Measurements from ENCODE around the gene P2RY2. TPM values are rescaled to one million over a fixed set of nuclear protein-coding genes. Genes with fewer than 3 reads are reported as not detected.

The P2RY2 gene
- total RNA-seq, 1 experiment from 2014 or later: 0.26 TPM

DNA sequence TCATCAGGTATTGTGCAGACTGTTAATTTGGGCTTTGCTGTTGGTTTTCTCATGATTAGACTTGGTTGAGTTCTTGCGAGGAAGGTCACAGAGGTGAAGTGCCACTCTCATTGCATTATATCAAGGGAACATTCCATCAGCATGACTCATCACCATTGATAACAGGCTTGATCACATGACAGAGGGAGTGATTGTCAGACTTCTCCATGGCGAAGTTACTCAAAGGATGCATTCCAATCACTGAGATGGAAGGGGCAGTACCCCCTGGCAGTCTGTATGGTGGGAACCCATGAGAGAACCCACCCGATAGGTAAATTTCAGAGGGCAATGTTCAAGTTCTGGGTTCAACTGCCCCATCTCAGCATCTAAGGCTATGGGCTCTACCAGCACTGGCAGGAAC lies 19.4 kb upstream of the P2RY2 start:
- peak; percentile 33 for DNase-seq
- no peak for TF ChIP-seq CTCF (conservative IDR thresholded peaks at IDR 0.05)
- peak overlapping the region in 2 of 3 experiments; percentile 41 to 68; a peak in 4 of 7 replicates for H3K27ac Mint-ChIP-seq
- Histone ChIP-seq H2BK12ac (ENCODE audit: insufficient read length, low read depth, low read length) (no peak overlapping the region), H2AK5ac (ENCODE audit: insufficient read length, low read length) (no peak overlapping the region), H3K23me2 (ENCODE audit: insufficient read length, low read depth, low read length, poor library complexity, severe bottlenecking) (no peaks in the 10 kb centered on the region), H3K56ac (ENCODE audit: insufficient read length, low read depth, low read length) (no peak overlapping the region), H3K27me3 (ENCODE audit: insufficient read depth, low read length) (no peaks in the 10 kb centered on the region), H3K79me1 (ENCODE audit: insufficient read depth, low read depth, low read length, poor library complexity, severe bottlenecking) (no peaks in the 10 kb centered on the region), H2AFZ (ENCODE audit: low read length) (no peak overlapping the region), H2BK5ac (ENCODE audit: insufficient read length, low read length) (no peak overlapping the region), H3K4me2 (ENCODE audit: insufficient read depth, insufficient read length, low read length) (no peak overlapping the region), H2BK15ac (ENCODE audit: low read depth, low read length) (no peak overlapping the region), H3K4me1 (ENCODE audit: insufficient read depth, low read length) (peaks cover 12% of the 10 kb centered on the region; the same call in 1 of the 2 replicates), H4K5ac (ENCODE audit: insufficient read length, low read depth, low read length) (no peak overlapping the region), H2BK120ac (ENCODE audit: low read depth, low read length, poor library complexity, severe bottlenecking) (no peak overlapping the region), H2BK20ac (ENCODE audit: low read depth, low read length, poor library complexity, severe bottlenecking) (no peak overlapping the region), H3K23ac (ENCODE audit: insufficient read length, low read depth, low read length) (no peak overlapping the region), H3K14ac (ENCODE audit: insufficient read depth, low read length) (no peak overlapping the region), H3K79me2 (ENCODE audit: insufficient read depth, low read length) (no peaks in the 10 kb centered on the region), H3K27ac (ENCODE audit: insufficient read length, low read depth, low read length) (no peak overlapping the region), H3K9ac (ENCODE audit: extremely low read depth, insufficient read length, low read length) (no peak overlapping the region), H4K20me1 (ENCODE audit: control insufficient read depth, insufficient read depth, insufficient read length) (no peaks in the 10 kb centered on the region), H3K9me3 (ENCODE audit: control insufficient read depth, low read depth, low read length) (no peaks in the 10 kb centered on the region), H3T11ph (ENCODE audit: low read length) (no peak overlapping the region), H4K8ac (replicated peaks; ENCODE audit: insufficient read length, low read depth, low read length) (no peak overlapping the region), H3K18ac (ENCODE audit: insufficient read length, low read depth, low read length) (no peak overlapping the region), H4K91ac (ENCODE audit: insufficient read length, low read depth, low read length) (no peak overlapping the region), H3K4ac (ENCODE audit: low read depth, low read length) (no peak overlapping the region)
- WGBS (ENCODE audit: extremely low coverage, insufficient read length, low lambda C conversion rate): no CpG with 5 or more reads among the region's 3 CpGs
- no peak overlapping the region for H3K4me3 Mint-ChIP-seq
- no peaks in the 10 kb centered on the region; a peak in 1 of 5 replicates for H3K9me3 Mint-ChIP-seq
- H3K27me3 Mint-ChIP-seq (ENCODE audit: low read depth): no peaks in the 10 kb centered on the region
- H3K36me3 Mint-ChIP-seq (ENCODE audit: insufficient read depth in 1 of 3, low read depth in 3 of 3): no peaks in the 10 kb centered on the region
- peaks cover 29 to 35% of the 10 kb centered on the region in 2 experiments for H3K4me1 Mint-ChIP-seq
